ENCODE data around the gene TBC1D22A.

DNA sequence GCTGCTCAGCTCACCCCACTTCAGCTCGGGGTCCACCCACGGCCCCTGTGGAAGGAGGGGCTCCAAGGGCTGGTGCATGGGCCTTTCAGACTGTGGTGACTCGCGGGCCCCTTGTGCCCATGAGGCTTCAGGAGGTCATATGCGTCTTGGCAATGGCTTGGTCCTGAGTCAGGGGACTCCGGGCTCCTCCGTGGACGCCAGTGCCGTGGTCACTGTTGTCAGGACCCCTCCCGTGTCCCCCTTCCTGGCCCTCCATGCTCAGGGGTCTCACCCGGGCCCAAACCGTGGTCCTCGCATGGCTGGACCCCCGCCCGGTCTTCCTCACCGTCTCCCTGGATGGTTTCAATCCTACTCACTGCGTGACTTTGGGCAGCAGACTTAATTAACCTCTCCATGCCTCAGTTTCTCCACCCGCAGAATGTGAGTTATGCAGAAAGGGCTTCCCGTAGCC lies 436.4 kb downstream of the TBC1D22A start:
- TF ChIP-seq, protein P1, sequence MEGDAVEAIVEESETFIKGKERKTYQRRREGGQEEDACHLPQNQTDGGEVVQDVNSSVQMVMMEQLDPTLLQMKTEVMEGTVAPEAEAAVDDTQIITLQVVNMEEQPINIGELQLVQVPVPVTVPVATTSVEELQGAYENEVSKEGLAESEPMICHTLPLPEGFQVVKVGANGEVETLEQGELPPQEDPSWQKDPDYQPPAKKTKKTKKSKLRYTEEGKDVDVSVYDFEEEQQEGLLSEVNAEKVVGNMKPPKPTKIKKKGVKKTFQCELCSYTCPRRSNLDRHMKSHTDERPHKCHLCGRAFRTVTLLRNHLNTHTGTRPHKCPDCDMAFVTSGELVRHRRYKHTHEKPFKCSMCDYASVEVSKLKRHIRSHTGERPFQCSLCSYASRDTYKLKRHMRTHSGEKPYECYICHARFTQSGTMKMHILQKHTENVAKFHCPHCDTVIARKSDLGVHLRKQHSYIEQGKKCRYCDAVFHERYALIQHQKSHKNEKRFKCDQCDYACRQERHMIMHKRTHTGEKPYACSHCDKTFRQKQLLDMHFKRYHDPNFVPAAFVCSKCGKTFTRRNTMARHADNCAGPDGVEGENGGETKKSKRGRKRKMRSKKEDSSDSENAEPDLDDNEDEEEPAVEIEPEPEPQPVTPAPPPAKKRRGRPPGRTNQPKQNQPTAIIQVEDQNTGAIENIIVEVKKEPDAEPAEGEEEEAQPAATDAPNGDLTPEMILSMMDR (IDR thresholded peaks at IDR 0.05; ENCODE audit: poor library complexity, severe bottlenecking) = no peak
- TF ChIP-seq RAD21 (conservative IDR thresholded peaks at IDR 0.05) (no peak), EZH2 (IDR thresholded peaks at IDR 0.05; ENCODE audit: borderline replicate concordance, insufficient read depth, low read length, poor library complexity, severe bottlenecking) (no peak), SMC3 (conservative IDR thresholded peaks at IDR 0.05; ENCODE audit: poor library complexity) (no peak), POLR2AphosphoS5 (IDR thresholded peaks at IDR 0.05) (no peak), TAF1 (IDR thresholded peaks at IDR 0.05; ENCODE audit: low read depth) (no peak), EP300 (conservative IDR thresholded peaks at IDR 0.05; ENCODE audit: poor library complexity, severe bottlenecking) (no peak), MXI1 (conservative IDR thresholded peaks at IDR 0.05; ENCODE audit: poor library complexity, severe bottlenecking) (no peak)
- TF ChIP-seq, protein P2, sequence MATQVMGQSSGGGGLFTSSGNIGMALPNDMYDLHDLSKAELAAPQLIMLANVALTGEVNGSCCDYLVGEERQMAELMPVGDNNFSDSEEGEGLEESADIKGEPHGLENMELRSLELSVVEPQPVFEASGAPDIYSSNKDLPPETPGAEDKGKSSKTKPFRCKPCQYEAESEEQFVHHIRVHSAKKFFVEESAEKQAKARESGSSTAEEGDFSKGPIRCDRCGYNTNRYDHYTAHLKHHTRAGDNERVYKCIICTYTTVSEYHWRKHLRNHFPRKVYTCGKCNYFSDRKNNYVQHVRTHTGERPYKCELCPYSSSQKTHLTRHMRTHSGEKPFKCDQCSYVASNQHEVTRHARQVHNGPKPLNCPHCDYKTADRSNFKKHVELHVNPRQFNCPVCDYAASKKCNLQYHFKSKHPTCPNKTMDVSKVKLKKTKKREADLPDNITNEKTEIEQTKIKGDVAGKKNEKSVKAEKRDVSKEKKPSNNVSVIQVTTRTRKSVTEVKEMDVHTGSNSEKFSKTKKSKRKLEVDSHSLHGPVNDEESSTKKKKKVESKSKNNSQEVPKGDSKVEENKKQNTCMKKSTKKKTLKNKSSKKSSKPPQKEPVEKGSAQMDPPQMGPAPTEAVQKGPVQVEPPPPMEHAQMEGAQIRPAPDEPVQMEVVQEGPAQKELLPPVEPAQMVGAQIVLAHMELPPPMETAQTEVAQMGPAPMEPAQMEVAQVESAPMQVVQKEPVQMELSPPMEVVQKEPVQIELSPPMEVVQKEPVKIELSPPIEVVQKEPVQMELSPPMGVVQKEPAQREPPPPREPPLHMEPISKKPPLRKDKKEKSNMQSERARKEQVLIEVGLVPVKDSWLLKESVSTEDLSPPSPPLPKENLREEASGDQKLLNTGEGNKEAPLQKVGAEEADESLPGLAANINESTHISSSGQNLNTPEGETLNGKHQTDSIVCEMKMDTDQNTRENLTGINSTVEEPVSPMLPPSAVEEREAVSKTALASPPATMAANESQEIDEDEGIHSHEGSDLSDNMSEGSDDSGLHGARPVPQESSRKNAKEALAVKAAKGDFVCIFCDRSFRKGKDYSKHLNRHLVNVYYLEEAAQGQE (IDR thresholded peaks at IDR 0.05; ENCODE audit: borderline replicate concordance) = no peak
